ENCODE results near the gene FASTKD1.

The FASTKD1 gene

GRCh38 chr2:169573160-169573973 lies at the start of gene FASTKD1 (continued):
- TF ChIP-seq YY1 (tag by site-specific recombination; IDR thresholded peaks at IDR 0.05): peak; percentile 85
- TF ChIP-seq ZNF549 (tag by site-specific recombination; IDR thresholded peaks at IDR 0.05): no peak
- TF ChIP-seq MEIS1 (CRISPR knock-in tag; IDR thresholded peaks at IDR 0.05; ENCODE audit: borderline replicate concordance): no peak
- peak; percentile 89 for TF ChIP-seq YY2 (tag by site-specific recombination; IDR thresholded peaks at IDR 0.05)
- no peak for TF ChIP-seq ZNF132 (tag by site-specific recombination; IDR thresholded peaks at IDR 0.05; ENCODE audit: borderline replicate concordance)
- TF ChIP-seq ZNF521 (tag by site-specific recombination; IDR thresholded peaks at IDR 0.05): no peak
- TF ChIP-seq, protein P1, sequence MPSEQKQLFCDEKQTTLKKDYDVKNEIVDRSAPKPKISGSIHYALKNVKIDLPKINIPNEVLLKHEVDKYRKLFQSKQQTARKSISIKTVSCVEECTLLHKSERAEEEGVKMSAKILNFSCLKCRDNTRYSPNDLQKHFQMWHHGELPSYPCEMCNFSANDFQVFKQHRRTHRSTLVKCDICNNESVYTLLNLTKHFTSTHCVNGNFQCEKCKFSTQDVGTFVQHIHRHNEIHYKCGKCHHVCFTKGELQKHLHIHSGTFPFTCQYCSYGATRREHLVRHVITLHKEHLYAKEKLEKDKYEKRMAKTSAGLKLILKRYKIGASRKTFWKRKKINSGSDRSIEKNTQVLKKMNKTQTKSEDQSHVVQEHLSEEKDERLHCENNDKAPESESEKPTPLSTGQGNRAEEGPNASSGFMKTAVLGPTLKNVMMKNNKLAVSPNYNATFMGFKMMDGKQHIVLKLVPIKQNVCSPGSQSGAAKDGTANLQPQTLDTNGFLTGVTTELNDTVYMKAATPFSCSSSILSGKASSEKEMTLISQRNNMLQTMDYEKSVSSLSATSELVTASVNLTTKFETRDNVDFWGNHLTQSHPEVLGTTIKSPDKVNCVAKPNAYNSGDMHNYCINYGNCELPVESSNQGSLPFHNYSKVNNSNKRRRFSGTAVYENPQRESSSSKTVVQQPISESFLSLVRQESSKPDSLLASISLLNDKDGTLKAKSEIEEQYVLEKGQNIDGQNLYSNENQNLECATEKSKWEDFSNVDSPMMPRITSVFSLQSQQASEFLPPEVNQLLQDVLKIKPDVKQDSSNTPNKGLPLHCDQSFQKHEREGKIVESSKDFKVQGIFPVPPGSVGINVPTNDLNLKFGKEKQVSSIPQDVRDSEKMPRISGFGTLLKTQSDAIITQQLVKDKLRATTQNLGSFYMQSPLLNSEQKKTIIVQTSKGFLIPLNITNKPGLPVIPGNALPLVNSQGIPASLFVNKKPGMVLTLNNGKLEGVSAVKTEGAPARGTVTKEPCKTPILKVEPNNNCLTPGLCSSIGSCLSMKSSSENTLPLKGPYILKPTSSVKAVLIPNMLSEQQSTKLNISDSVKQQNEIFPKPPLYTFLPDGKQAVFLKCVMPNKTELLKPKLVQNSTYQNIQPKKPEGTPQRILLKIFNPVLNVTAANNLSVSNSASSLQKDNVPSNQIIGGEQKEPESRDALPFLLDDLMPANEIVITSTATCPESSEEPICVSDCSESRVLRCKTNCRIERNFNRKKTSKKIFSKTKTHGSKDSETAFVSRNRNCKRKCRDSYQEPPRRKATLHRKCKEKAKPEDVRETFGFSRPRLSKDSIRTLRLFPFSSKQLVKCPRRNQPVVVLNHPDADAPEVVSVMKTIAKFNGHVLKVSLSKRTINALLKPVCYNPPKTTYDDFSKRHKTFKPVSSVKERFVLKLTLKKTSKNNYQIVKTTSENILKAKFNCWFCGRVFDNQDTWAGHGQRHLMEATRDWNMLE (tag by site-specific recombination; conservative IDR thresholded peaks at IDR 0.05; ENCODE audit: low read depth): no peak
- no peak; the same call in 1 of the 2 replicates for TF ChIP-seq SP7 (tag by site-specific recombination; IDR thresholded peaks at IDR 0.05)
- TF ChIP-seq ZNF626 (tag by site-specific recombination; IDR thresholded peaks at IDR 0.05): no peak
- TF ChIP-seq KLF1 (tag by site-specific recombination; IDR thresholded peaks at IDR 0.05): no peak
- no peak for TF ChIP-seq ZNF24 (tag by site-specific recombination; IDR thresholded peaks at IDR 0.05)
- peak; percentile 73 for TF ChIP-seq SP3 (tag by site-specific recombination; IDR thresholded peaks at IDR 0.05)
- TF ChIP-seq OSR2 (tag by site-specific recombination; IDR thresholded peaks at IDR 0.05): no peak
- no peak for TF ChIP-seq TSHZ1 (tag by site-specific recombination; IDR thresholded peaks at IDR 0.05; ENCODE audit: borderline replicate concordance)
- TF ChIP-seq ZNF530 (tag by site-specific recombination; IDR thresholded peaks at IDR 0.05; ENCODE audit: low read depth): no peak
- no peak for TF ChIP-seq ZNF391 (tag by site-specific recombination; IDR thresholded peaks at IDR 0.05; ENCODE audit: borderline replicate concordance, low read depth)
- no peak for TF ChIP-seq ZNF266 (tag by site-specific recombination; IDR thresholded peaks at IDR 0.05; ENCODE audit: low read depth)
- no peak for TF ChIP-seq ZNF274 (IDR thresholded peaks at IDR 0.05; ENCODE audit: low read length)
- no peak for TF ChIP-seq ZNF274 (tag by site-specific recombination; IDR thresholded peaks at IDR 0.05; ENCODE audit: borderline replicate concordance)
- TF ChIP-seq, protein P2, sequence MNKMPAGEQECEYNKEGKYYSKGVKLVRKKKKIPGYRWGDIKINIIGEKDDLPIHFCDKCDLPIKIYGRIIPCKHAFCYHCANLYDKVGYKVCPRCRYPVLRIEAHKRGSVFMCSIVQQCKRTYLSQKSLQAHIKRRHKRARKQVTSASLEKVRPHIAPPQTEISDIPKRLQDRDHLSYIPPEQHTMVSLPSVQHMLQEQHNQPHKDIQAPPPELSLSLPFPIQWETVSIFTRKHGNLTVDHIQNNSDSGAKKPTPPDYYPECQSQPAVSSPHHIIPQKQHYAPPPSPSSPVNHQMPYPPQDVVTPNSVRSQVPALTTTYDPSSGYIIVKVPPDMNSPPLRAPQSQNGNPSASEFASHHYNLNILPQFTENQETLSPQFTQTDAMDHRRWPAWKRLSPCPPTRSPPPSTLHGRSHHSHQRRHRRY (tag by site-specific recombination; IDR thresholded peaks at IDR 0.05): no peak
- TF ChIP-seq ZNF658 (tag by site-specific recombination; IDR thresholded peaks at IDR 0.05): no peak
- no peak for TF ChIP-seq ZSCAN16 (tag by site-specific recombination; IDR thresholded peaks at IDR 0.05)
- no peak for TF ChIP-seq ZNF843 (tag by site-specific recombination; IDR thresholded peaks at IDR 0.05)
- TF ChIP-seq BCL6B (tag by site-specific recombination; IDR thresholded peaks at IDR 0.05): peak; percentile 100
- no peak for TF ChIP-seq ZNF513 (tag by site-specific recombination; IDR thresholded peaks at IDR 0.05)
- no peak for TF ChIP-seq ZBTB1 (tag by site-specific recombination; IDR thresholded peaks at IDR 0.05)
- no peak for TF ChIP-seq ZNF560 (tag by site-specific recombination; IDR thresholded peaks at IDR 0.05; ENCODE audit: borderline replicate concordance)
- no peak for TF ChIP-seq ZNF174 (tag by site-specific recombination; IDR thresholded peaks at IDR 0.05)

All from HEK293 (cell line).